ENCODE results near the gene SYMPK.
"Not testable (repeated sequence)": the region's sequence is repeated elsewhere in the genome, so short reads cannot be mapped to it uniquely, and the experiment has no call there.

SYMPK gene

DNA sequence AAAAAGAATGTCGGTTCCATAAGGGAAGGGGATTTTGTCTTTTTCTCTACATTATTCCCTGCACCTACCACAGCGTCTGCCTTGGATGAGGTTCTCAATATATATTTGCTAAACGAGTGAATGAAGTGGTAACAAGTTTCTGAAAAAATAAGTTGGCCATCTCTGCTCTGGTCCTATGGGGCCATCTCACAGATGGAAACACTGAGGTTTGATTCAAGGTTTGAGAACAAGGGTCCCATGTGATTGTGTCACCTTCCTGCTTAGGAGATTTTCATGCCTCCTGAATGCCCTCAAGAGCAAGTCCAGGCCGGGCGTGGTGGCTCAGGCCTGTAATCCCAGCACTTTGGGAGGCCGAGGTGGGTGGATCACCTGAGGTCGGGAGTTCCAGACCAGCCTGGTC, 36.3 kb upstream of the SYMPK start:
- H3K9me3 ChIP-seq (ENCODE audit: control insufficient read depth, insufficient read depth, low read length), result no peaks in the 10 kb centered on the region
- H3K4me3 ChIP-seq (ENCODE audit: low read depth, low read length), result no peak overlapping the region
- no peak overlapping the region for H3K9ac ChIP-seq (ENCODE audit: low read depth, low read length)
- H3K4me1 ChIP-seq (ENCODE audit: control insufficient read depth, insufficient read depth, low read length), result peaks cover 6% of the 10 kb centered on the region
- peaks cover 11% of the 10 kb centered on the region for H3K36me3 ChIP-seq (ENCODE audit: control insufficient read depth, insufficient read depth, low read length)
- H3K27me3 ChIP-seq (ENCODE audit: control insufficient read depth, insufficient read depth, low read length), result peaks cover 10% of the 10 kb centered on the region

- Histone ChIP-seq H3K27me3 (ENCODE audit: control insufficient read depth, insufficient read depth, low read length) (peaks cover 10% of the 10 kb centered on the region), H3K36me3 (ENCODE audit: control insufficient read depth, insufficient read depth, low read length) (peaks cover 11% of the 10 kb centered on the region), H3K9me3 (ENCODE audit: control insufficient read depth, insufficient read depth, low read length) (no peaks in the 10 kb centered on the region), H3K9ac (ENCODE audit: low read depth, low read length) (no peak overlapping the region), H3K4me1 (ENCODE audit: control insufficient read depth, insufficient read depth, low read length) (peaks cover 6% of the 10 kb centered on the region), H3K4me3 (ENCODE audit: low read depth, low read length) (no peak overlapping the region)
Measured at GRCh38 chr19:45897261-45897812, 34.4 kb upstream of the SYMPK start.

- H3K4me1 ChIP-seq (ENCODE audit: control insufficient read depth, insufficient read depth, low read length), result not testable (repeated sequence)
- peaks cover 11% of the 10 kb centered on the region for H3K36me3 ChIP-seq (ENCODE audit: control insufficient read depth, insufficient read depth, low read length)
Measured at GRCh38 chr19:45895983-45896599, 33.1 kb upstream of the SYMPK start.

DNA sequence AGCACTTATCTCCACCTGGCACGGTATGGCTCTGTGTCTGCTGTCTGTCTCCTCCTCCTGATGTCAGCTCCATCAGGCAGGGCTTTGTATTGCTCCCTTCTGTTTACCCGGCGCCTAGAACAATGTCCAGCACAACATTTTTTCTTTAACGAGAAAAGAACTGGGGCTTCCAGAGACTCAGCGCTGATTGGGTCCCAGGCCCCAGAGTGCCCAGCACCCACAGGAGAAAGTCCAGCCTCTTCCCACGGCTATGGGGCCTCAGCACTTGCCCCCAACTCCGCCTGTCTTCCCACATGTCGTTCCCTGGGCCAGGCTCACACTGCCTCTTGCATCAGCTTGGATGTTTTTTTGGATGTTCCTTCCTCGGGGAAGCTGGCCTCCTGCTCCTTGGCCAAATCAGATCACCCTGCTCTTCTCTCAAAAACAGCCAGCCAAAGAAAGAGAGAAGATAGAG, 32.6 kb upstream of the SYMPK start:
- H3K36me3 ChIP-seq (ENCODE audit: control insufficient read depth, insufficient read depth, low read length), result peaks cover 11% of the 10 kb centered on the region
- no peaks in the 10 kb centered on the region for H3K9me3 ChIP-seq (ENCODE audit: control insufficient read depth, insufficient read depth, low read length)
- peaks cover 2% of the 10 kb centered on the region for H3K27me3 ChIP-seq (ENCODE audit: control insufficient read depth, insufficient read depth, low read length)
- no peak overlapping the region for H3K4me3 ChIP-seq (ENCODE audit: low read depth, low read length)
- peaks cover 3% of the 10 kb centered on the region for H3K4me1 ChIP-seq (ENCODE audit: control insufficient read depth, insufficient read depth, low read length)
- no peak overlapping the region for H3K9ac ChIP-seq (ENCODE audit: low read depth, low read length)

More at GRCh38 chr19:45895983-45896599, 33.1 kb upstream of the SYMPK start:
- not testable (repeated sequence) for H3K4me3 ChIP-seq (ENCODE audit: low read depth, low read length); H3K9me3 ChIP-seq (ENCODE audit: control insufficient read depth, insufficient read depth, low read length); H3K9ac ChIP-seq (ENCODE audit: low read depth, low read length); H3K27me3 ChIP-seq (ENCODE audit: control insufficient read depth, insufficient read depth, low read length)

DNA sequence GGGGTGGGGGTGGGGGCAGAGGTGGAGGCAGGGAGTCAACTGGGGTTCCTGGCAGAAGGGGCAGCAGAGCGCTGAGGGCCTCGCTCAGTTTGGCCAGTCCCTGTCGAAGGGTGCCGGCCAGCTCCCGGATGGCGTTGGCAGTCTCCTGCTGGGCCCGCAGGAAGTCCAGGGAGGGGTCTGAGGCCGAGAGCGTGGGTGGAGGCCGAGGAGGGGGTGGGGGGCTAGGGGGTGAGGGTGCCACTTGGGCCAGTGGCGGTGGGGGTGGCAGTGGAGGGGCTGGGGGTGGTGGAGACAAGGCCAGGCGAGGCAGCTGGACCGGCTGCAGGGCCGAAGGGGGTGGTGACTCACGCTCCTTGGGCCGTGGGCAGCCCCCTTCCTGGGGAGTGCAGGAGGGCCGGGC, 27.9 kb upstream of the SYMPK start:
- no peaks in the 10 kb centered on the region for H3K9me3 ChIP-seq (ENCODE audit: control insufficient read depth, insufficient read depth, low read length)
- H3K36me3 ChIP-seq (ENCODE audit: control insufficient read depth, insufficient read depth, low read length), result peaks cover 4% of the 10 kb centered on the region
- H3K4me1 ChIP-seq (ENCODE audit: control insufficient read depth, insufficient read depth, low read length), result peaks cover 2% of the 10 kb centered on the region
- no peaks in the 10 kb centered on the region for H3K27me3 ChIP-seq (ENCODE audit: control insufficient read depth, insufficient read depth, low read length)
- H3K4me3 ChIP-seq (ENCODE audit: low read depth, low read length), result no peak overlapping the region
- H3K9ac ChIP-seq (ENCODE audit: low read depth, low read length), result no peak overlapping the region

- Histone ChIP-seq H3K36me3 (ENCODE audit: control insufficient read depth, insufficient read depth, low read length) (peaks cover 4% of the 10 kb centered on the region), H3K9me3 (ENCODE audit: control insufficient read depth, insufficient read depth, low read length) (no peaks in the 10 kb centered on the region), H3K4me1 (ENCODE audit: control insufficient read depth, insufficient read depth, low read length) (peaks cover 5% of the 10 kb centered on the region)
Measured at GRCh38 chr19:45889210-45889885, 26.4 kb upstream of the SYMPK start.

GRCh38 chr19:45887200-45887710, 24.3 kb upstream of the SYMPK start:
- peak overlapping the region; percentile 85 for H3K4me3 ChIP-seq (ENCODE audit: low read depth, low read length)
- H3K36me3 ChIP-seq (ENCODE audit: control insufficient read depth, insufficient read depth, low read length), result peaks cover 4% of the 10 kb centered on the region
- peak overlapping the region; percentile 89 for H3K9ac ChIP-seq (ENCODE audit: low read depth, low read length)
- no peaks in the 10 kb centered on the region for H3K9me3 ChIP-seq (ENCODE audit: control insufficient read depth, insufficient read depth, low read length)
- H3K4me1 ChIP-seq (ENCODE audit: control insufficient read depth, insufficient read depth, low read length), result peaks cover 11% of the 10 kb centered on the region
- H3K27me3 ChIP-seq (ENCODE audit: control insufficient read depth, insufficient read depth, low read length), result no peaks in the 10 kb centered on the region

More at GRCh38 chr19:45889210-45889885, 26.4 kb upstream of the SYMPK start:
- H3K27me3 ChIP-seq (ENCODE audit: control insufficient read depth, insufficient read depth, low read length), result no peaks in the 10 kb centered on the region
- H3K9ac ChIP-seq (ENCODE audit: low read depth, low read length), result no peak overlapping the region
- H3K4me3 ChIP-seq (ENCODE audit: low read depth, low read length), result no peak overlapping the region

- H3K9me3 ChIP-seq (ENCODE audit: control insufficient read depth, insufficient read depth, low read length), result no peaks in the 10 kb centered on the region
- H3K4me3 ChIP-seq (ENCODE audit: low read depth, low read length), result peak overlapping the region; percentile 85
- peaks cover 14% of the 10 kb centered on the region for H3K4me1 ChIP-seq (ENCODE audit: control insufficient read depth, insufficient read depth, low read length)
Measured at GRCh38 chr19:45886427-45887199, 23.7 kb upstream of the SYMPK start.

GRCh38 chr19:45885556-45886426, 22.8 kb upstream of the SYMPK start, which contains the start of gene IRF2BP1:
Gene IRF2BP1, minus strand, starts transcription at chr19:45886141. Its CDS starts 367 bp downstream, at chr19:45885774.
- Histone ChIP-seq H3K9ac (ENCODE audit: low read depth, low read length) (peak within 1 kb of the TSS; percentile 89), H3K4me3 (ENCODE audit: low read depth, low read length) (peak within 1 kb of the TSS; percentile 85), H3K4me1 (ENCODE audit: control insufficient read depth, insufficient read depth, low read length) (peaks cover 20% of the 10 kb centered on the region), H3K36me3 (ENCODE audit: control insufficient read depth, insufficient read depth, low read length) (peaks cover 4% of the 10 kb centered on the region), H3K9me3 (ENCODE audit: control insufficient read depth, insufficient read depth, low read length) (no peaks in the 10 kb centered on the region), H3K27me3 (ENCODE audit: control insufficient read depth, insufficient read depth, low read length) (no peaks in the 10 kb centered on the region)

More at GRCh38 chr19:45886427-45887199, 23.7 kb upstream of the SYMPK start:
- Histone ChIP-seq H3K27me3 (ENCODE audit: control insufficient read depth, insufficient read depth, low read length) (no peaks in the 10 kb centered on the region), H3K36me3 (ENCODE audit: control insufficient read depth, insufficient read depth, low read length) (peaks cover 4% of the 10 kb centered on the region), H3K9ac (ENCODE audit: low read depth, low read length) (peak overlapping the region; percentile 89)

DNA sequence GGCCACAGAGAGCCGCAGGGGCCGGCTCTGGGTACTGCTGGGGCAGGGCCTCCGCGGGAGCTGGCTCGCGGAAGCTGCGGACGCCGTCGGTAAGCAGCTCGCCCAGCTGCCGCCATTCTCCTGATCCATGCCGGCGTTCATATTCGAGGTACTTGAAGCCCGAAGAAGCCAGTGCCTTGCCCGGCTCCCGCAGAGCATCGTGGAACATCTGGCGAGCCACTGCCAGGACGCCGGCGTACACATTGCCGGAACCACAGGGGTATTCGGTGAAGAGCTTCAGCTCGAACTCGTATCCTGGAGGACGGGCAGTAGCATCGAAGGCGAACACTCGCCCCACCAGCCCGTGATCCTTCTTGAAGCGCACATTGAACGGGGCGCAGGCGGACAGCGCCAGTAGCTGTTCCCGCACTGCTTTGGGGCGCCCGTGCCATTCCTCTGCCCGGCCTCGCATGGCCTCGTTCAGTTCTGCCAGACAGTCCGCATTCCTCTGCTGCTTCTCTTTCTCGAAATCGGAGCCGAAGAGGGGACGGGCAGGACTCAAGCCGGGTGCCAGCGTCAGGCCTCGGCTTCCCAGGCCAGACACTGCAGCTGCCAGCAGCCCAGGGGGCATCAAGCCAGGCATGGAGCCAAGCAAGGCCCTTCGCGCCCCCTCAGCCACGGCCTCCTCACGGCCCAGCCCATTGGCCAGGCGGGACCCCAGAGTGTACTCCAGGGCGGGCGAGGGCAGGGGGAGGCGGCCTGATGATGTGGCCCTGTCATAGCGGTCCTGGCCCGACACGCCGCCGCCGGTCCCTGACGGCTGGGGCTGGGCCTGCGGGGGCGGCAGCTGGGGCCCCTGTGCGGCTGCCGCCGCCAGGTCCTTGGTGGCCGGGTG, 22.0 kb upstream of the SYMPK start:
- H3K27me3 ChIP-seq (ENCODE audit: control insufficient read depth, insufficient read depth, low read length), result no peaks in the 10 kb centered on the region
- H3K9me3 ChIP-seq (ENCODE audit: control insufficient read depth, insufficient read depth, low read length), result no peaks in the 10 kb centered on the region
- H3K9ac ChIP-seq (ENCODE audit: low read depth, low read length), result peak overlapping the region; percentile 37
- H3K36me3 ChIP-seq (ENCODE audit: control insufficient read depth, insufficient read depth, low read length), result peaks cover 4% of the 10 kb centered on the region
- H3K4me1 ChIP-seq (ENCODE audit: control insufficient read depth, insufficient read depth, low read length), result peaks cover 20% of the 10 kb centered on the region
- H3K4me3 ChIP-seq (ENCODE audit: low read depth, low read length), result peak overlapping the region; percentile 85
